ENCODE results near the gene SBNO2.

The SBNO2 gene

DNA sequence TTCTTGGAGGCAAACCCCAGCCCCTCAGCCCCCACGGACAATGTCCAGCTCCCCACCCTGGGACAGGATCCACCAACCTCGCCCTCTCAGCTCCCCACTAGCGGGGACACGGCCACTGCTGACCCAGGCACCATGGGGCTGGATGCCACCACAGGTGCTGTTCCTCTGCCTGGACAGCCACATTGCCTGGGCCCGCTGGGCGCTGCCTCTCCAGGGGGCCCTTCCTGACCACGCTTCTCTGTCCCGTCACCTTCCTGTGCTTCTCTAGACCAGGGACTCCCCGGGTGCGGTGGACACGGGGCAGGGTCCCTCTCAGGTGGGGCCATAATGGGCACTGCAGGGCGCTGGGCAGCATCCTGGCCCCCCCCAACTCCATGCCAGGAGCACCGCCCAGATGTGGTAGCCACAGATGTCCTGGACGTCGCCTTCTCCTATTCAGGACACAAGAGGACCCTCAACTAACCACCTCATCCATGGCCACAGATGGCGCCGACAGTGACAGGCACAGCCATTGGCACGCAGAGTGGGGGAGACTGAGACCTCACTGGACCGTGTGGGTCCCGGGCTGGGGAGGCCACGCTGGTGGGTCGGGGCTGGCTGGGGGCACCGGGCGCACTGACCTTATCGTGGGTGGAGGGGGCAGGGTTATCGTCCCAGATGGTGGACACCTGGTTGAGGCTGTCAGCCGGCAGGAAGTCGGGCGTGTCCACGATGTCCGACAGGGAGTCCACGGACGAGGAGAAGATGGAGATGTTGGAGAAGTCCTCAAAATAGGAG lies 46.9 kb downstream of the SBNO2 start:
- H3K27me3 Mint-ChIP-seq = no peaks in the 10 kb centered on the region
- peak overlapping the region in 1 of 2 donors; percentile 23 for H3K4me3 Mint-ChIP-seq
- no peaks in the 10 kb centered on the region for H3K9me3 Mint-ChIP-seq
- ATAC-seq (replicated peaks) (no peak), DNase-seq (no peak)
- H3K36me3 Mint-ChIP-seq (ENCODE audit: insufficient read depth) = peaks cover 32% of the 10 kb centered on the region
- no peak overlapping the region for H3K27ac Mint-ChIP-seq
- H3K4me1 Mint-ChIP-seq (ENCODE audit: low read depth in 2 of 2) = peaks cover 15 to 20% of the 10 kb centered on the region in 2 donors

DNA sequence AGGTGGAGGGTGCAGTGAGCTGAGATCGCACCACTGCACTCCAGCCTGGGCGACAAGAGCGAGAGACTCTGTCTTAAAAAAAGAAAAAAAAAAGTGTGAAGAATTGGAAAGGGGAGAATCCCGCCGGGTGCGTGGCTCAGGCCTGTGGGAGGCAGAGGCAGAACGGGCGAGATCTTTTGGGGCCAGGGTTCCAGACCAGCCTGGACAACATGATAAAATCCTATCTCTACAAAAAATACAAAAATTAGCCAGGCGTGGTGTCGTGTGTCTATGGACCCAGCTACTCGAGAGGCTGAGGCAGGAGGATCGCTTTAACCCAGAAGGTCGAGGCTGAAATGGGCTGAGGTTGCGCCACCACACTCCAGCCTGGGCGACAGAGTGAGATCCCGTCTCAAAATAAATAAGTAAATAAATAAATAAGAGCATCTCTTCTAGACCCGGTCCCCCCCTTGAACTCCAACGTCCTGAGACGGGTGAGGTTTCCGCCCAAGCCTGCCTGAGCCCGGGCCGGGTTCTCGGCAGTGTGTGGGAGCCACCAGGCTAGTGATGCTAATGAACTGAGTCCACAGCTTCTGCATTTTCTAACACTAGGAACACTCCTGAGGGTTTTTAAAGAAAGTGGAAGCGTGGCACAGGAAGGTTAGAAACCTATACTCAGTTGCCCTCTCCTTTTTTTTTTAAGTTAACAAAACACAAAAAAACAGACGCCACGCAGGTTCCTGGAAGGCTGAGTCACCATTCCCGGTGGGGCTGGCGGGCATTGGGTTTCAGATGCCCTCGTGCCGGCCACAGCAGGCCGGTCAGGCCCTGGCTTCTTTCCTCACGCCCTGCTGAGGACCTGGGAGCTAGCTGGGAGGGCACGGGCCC lies 48.2 kb downstream of the SBNO2 start:
- peaks cover 10 to 14% of the 10 kb centered on the region in 2 donors for H3K4me1 Mint-ChIP-seq (ENCODE audit: low read depth in 2 of 2)
- peak overlapping the region in 1 of 2 donors; percentile 89 for H3K27ac Mint-ChIP-seq
- no peaks in the 10 kb centered on the region for H3K27me3 Mint-ChIP-seq
- no peaks in the 10 kb centered on the region for H3K9me3 Mint-ChIP-seq
- H3K4me3 Mint-ChIP-seq = no peak overlapping the region
- ATAC-seq (replicated peaks) (no peak), DNase-seq (no peak)
- peaks cover 33% of the 10 kb centered on the region for H3K36me3 Mint-ChIP-seq (ENCODE audit: insufficient read depth)

GRCh38 chr19:1123885-1124677 lies 50.0 kb downstream of the SBNO2 start:
- Mint-ChIP-seq H3K27me3 (no peaks in the 10 kb centered on the region), H3K27ac (no peak overlapping the region), H3K36me3 (ENCODE audit: insufficient read depth) (peaks cover 48% of the 10 kb centered on the region), H3K4me1 (ENCODE audit: low read depth in 2 of 2) (peaks cover 0 to 3% of the 10 kb centered on the region in 2 donors), H3K4me3 (no peak overlapping the region), H3K9me3 (no peaks in the 10 kb centered on the region)
- no peak for DNase-seq
- ATAC-seq (replicated peaks) = no peak

DNA sequence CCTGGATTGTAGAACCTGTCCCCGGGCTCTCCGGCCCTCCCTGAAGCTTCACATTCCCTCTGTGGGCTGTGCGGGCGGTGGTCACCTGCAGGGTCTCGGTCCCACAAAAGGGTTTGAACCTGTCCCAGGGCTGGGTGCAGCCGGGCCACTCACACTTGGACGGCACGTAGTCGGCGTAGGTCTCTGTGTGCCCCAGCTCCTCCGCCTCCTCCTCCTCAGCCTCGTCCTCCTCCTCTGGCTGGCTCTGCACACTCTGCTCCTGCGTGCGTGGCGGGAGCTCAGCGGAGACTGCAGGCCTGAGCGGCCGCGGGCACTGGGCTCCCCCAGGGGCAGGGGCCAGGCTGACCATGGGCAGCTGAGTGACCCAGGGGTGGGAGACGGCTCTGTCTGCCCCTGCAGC lies 50.7 kb downstream of the SBNO2 start:
- DNase-seq = no peak
- Mint-ChIP-seq H3K9me3 (no peaks in the 10 kb centered on the region), H3K27me3 (no peaks in the 10 kb centered on the region), H3K4me1 (ENCODE audit: low read depth in 2 of 2) (peaks cover 0 to 2% of the 10 kb centered on the region in 2 donors), H3K36me3 (ENCODE audit: insufficient read depth) (peaks cover 55% of the 10 kb centered on the region), H3K27ac (no peak overlapping the region), H3K4me3 (no peak overlapping the region)
- ATAC-seq (replicated peaks) = no peak

- H3K27ac Mint-ChIP-seq = peak overlapping the region in 1 of 2 donors; percentile 25
- DNase-seq (no peak), ATAC-seq (replicated peaks) (peak; percentile 37)
- H3K4me1 Mint-ChIP-seq (ENCODE audit: low read depth in 2 of 2) = peaks cover 0 to 2% of the 10 kb centered on the region in 2 donors
- peaks cover 59% of the 10 kb centered on the region for H3K36me3 Mint-ChIP-seq (ENCODE audit: insufficient read depth)
- no peaks in the 10 kb centered on the region for H3K9me3 Mint-ChIP-seq
- no peak overlapping the region for H3K4me3 Mint-ChIP-seq
- H3K27me3 Mint-ChIP-seq = no peaks in the 10 kb centered on the region
Observed at GRCh38 chr19:1122972-1123363, 51.1 kb downstream of the SBNO2 start.

- no peak for DNase-seq
- Mint-ChIP-seq H3K9me3 (no peaks in the 10 kb centered on the region), H3K27ac (peak overlapping the region in 1 of 2 donors; percentile 25), H3K4me3 (no peak overlapping the region), H3K27me3 (no peaks in the 10 kb centered on the region), H3K4me1 (ENCODE audit: low read depth in 2 of 2) (peaks cover 0 to 2% of the 10 kb centered on the region in 2 donors), H3K36me3 (ENCODE audit: insufficient read depth) (peaks cover 62% of the 10 kb centered on the region)
- ATAC-seq (replicated peaks) = no peak
Observed at GRCh38 chr19:1122021-1122971, 51.8 kb downstream of the SBNO2 start.

- H3K36me3 Mint-ChIP-seq (ENCODE audit: insufficient read depth) = peaks cover 61% of the 10 kb centered on the region
- DNase-seq = no peak
- H3K27ac Mint-ChIP-seq = no peak overlapping the region
- peaks cover 0 to 2% of the 10 kb centered on the region in 2 donors for H3K4me1 Mint-ChIP-seq (ENCODE audit: low read depth in 2 of 2)
- no peak overlapping the region for H3K4me3 Mint-ChIP-seq
- no peak for ATAC-seq (replicated peaks)
- no peaks in the 10 kb centered on the region for H3K9me3 Mint-ChIP-seq
- H3K27me3 Mint-ChIP-seq = no peaks in the 10 kb centered on the region
Observed at GRCh38 chr19:1121395-1121794, 52.7 kb downstream of the SBNO2 start.

DNA sequence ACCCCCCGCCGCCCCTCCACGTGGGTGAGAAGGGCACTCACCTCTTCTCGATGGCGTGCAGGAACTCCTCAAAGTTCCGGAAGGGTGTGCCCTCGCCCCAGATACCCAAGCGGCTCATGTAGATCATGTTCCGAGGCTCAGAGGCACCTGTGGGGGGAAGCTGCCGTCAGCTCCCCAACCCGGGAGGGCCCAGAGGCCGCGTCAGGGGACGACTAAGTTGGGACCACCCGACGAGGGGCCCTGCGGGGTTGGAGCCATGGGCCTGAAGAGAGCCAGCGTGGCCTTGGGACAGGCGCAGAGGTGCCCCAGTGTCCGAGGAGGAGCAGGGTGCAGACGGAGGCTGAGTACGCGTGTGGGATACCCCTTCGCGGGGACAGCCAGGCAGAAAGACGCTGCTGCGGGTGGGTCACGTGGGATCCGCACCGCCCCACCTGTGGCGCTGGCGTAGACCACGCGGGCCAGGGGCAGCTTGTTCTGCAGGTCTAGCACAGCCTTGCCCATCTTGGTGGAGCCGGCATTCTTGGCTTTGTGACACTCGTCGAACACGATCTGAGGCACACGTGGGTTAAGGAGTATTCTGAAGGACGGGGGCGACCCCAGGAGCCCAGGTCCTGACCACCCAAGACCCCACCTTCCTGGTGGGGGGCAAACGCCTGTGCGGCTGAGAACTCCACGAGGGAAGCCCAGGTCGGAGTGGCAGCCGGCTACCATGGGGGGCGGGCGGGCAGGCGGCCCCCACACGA lies 54.4 kb downstream of the SBNO2 start:
- Mint-ChIP-seq H3K4me3 (no peak overlapping the region), H3K9me3 (no peaks in the 10 kb centered on the region), H3K36me3 (ENCODE audit: insufficient read depth) (peaks cover 67% of the 10 kb centered on the region), H3K27me3 (no peaks in the 10 kb centered on the region), H3K4me1 (ENCODE audit: low read depth in 2 of 2) (peaks cover 0 to 2% of the 10 kb centered on the region in 2 donors), H3K27ac (no peak overlapping the region)
- DNase-seq (no peak), ATAC-seq (replicated peaks) (no peak)

DNA sequence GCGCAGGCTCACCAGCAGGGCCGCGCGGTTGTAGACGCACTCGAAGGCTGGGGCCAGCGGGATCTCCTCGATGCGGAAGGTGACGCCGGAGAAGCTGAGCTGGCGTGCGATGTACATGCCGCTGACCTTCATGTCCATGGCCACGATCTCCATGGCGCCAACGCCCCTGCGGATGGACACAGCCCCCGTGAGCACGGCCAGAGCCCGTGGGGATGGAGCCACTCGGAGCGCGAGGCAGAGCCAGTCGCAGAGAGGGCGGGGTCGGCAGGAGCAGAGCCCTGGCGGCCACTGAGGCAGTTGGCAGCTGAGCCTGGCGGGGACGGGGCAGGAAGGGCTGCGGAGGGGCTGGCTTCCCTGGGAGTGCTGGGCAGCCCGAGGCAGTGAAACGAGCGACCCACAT lies 55.1 kb downstream of the SBNO2 start:
- no peak for DNase-seq
- Mint-ChIP-seq H3K4me3 (no peak overlapping the region), H3K27me3 (no peaks in the 10 kb centered on the region), H3K36me3 (ENCODE audit: insufficient read depth) (peaks cover 70% of the 10 kb centered on the region), H3K4me1 (ENCODE audit: low read depth in 2 of 2) (peaks cover 0 to 2% of the 10 kb centered on the region in 2 donors), H3K9me3 (no peaks in the 10 kb centered on the region), H3K27ac (no peak overlapping the region)
- ATAC-seq (replicated peaks) = no peak

GRCh38 chr19:1117654-1118053 lies 56.4 kb downstream of the SBNO2 start:
- Mint-ChIP-seq H3K9me3 (no peaks in the 10 kb centered on the region), H3K4me3 (no peak overlapping the region), H3K4me1 (ENCODE audit: low read depth in 2 of 2) (no peaks in the 10 kb centered on the region), H3K36me3 (ENCODE audit: insufficient read depth) (peaks cover 71% of the 10 kb centered on the region), H3K27ac (no peak overlapping the region), H3K27me3 (no peaks in the 10 kb centered on the region)
- ATAC-seq (replicated peaks) = no peak
- DNase-seq = no peak

- no peaks in the 10 kb centered on the region for H3K9me3 Mint-ChIP-seq
- H3K27ac Mint-ChIP-seq = no peak overlapping the region
- no peaks in the 10 kb centered on the region for H3K27me3 Mint-ChIP-seq
- H3K4me1 Mint-ChIP-seq (ENCODE audit: low read depth in 2 of 2) = no peaks in the 10 kb centered on the region
- ATAC-seq (replicated peaks) (no peak), DNase-seq (no peak)
- peaks cover 67% of the 10 kb centered on the region for H3K36me3 Mint-ChIP-seq (ENCODE audit: insufficient read depth)
- no peak overlapping the region for H3K4me3 Mint-ChIP-seq
Observed at GRCh38 chr19:1116726-1117581, 57.1 kb downstream of the SBNO2 start.
